ENCODE measurements around the gene ASB5. TPM values are rescaled to one million over a fixed set of nuclear protein-coding genes. Genes with fewer than 3 reads are reported as not detected.

The ASB5 gene
- total RNA-seq, 4 donors from 2014 or later = not detected

- no peaks in the 10 kb centered on the region for H3K27me3 ChIP-seq
- H3K36me3 ChIP-seq = no peaks in the 10 kb centered on the region
- no peak for TF ChIP-seq POLR2A (IDR thresholded peaks at IDR 0.05)
- no peak for TF ChIP-seq CTCF (IDR thresholded peaks at IDR 0.05)
- no peak for DNase-seq
- no peak overlapping the region for H3K4me3 ChIP-seq
- H3K4me1 ChIP-seq = no peaks in the 10 kb centered on the region
- H3K9me3 ChIP-seq = no peaks in the 10 kb centered on the region
- no peak overlapping the region for H3K27ac ChIP-seq
Observed at GRCh38 chr4:176187624-176188023, 81.4 kb downstream of the ASB5 start.

- Histone ChIP-seq H3K27me3 (no peaks in the 10 kb centered on the region), H3K9me3 (no peaks in the 10 kb centered on the region), H3K27ac (no peak overlapping the region), H3K4me1 (no peaks in the 10 kb centered on the region), H3K36me3 (no peaks in the 10 kb centered on the region), H3K4me3 (no peak overlapping the region)
- no peak for DNase-seq
- TF ChIP-seq POLR2A (IDR thresholded peaks at IDR 0.05) = no peak
- no peak for TF ChIP-seq CTCF (IDR thresholded peaks at IDR 0.05)
Observed at GRCh38 chr4:176186671-176187395, 82.2 kb downstream of the ASB5 start.

GRCh38 chr4:176186067-176186466 lies 83.0 kb downstream of the ASB5 start:
- no peak overlapping the region for H3K4me3 ChIP-seq
- H3K27me3 ChIP-seq = no peaks in the 10 kb centered on the region
- H3K36me3 ChIP-seq = no peaks in the 10 kb centered on the region
- no peaks in the 10 kb centered on the region for H3K9me3 ChIP-seq
- no peak overlapping the region for H3K27ac ChIP-seq
- TF ChIP-seq POLR2A (IDR thresholded peaks at IDR 0.05) = no peak
- no peak for TF ChIP-seq CTCF (IDR thresholded peaks at IDR 0.05)
- no peaks in the 10 kb centered on the region for H3K4me1 ChIP-seq
- DNase-seq = no peak

- TF ChIP-seq CTCF (IDR thresholded peaks at IDR 0.05) (no peak), POLR2A (IDR thresholded peaks at IDR 0.05) (no peak)
- no peak overlapping the region for H3K4me3 ChIP-seq
- H3K27me3 ChIP-seq = no peaks in the 10 kb centered on the region
- H3K9me3 ChIP-seq = no peaks in the 10 kb centered on the region
- DNase-seq = no peak
- no peaks in the 10 kb centered on the region for H3K4me1 ChIP-seq
- no peak overlapping the region for H3K27ac ChIP-seq
- no peaks in the 10 kb centered on the region for H3K36me3 ChIP-seq
Observed at GRCh38 chr4:176185051-176185450, 84.0 kb downstream of the ASB5 start.

Other genes starting within 250 kb of the ASB5 start
- gene WDR17, start 203.4 kb downstream of the ASB5 start, total RNA-seq = 1 to 10 TPM in 3 of 4 donors, under 1 TPM in 1; 0.57 to 6.7 (median 1.8) TPM
- gene SPATA4, start 73.6 kb downstream of the ASB5 start, total RNA-seq = not detected
- gene SPCS3, start 50.7 kb upstream of the ASB5 start, total RNA-seq = 10 to 100 TPM; 31.2 to 47.3 (median 38.3) TPM

Data from Peyer's patch (tissue), 4 donors.